ENCODE results near the gene HIVEP2.
A peak's percentile ranks its signal among the peaks of the same experiment; 100 is the strongest.

Gene HIVEP2

DNA sequence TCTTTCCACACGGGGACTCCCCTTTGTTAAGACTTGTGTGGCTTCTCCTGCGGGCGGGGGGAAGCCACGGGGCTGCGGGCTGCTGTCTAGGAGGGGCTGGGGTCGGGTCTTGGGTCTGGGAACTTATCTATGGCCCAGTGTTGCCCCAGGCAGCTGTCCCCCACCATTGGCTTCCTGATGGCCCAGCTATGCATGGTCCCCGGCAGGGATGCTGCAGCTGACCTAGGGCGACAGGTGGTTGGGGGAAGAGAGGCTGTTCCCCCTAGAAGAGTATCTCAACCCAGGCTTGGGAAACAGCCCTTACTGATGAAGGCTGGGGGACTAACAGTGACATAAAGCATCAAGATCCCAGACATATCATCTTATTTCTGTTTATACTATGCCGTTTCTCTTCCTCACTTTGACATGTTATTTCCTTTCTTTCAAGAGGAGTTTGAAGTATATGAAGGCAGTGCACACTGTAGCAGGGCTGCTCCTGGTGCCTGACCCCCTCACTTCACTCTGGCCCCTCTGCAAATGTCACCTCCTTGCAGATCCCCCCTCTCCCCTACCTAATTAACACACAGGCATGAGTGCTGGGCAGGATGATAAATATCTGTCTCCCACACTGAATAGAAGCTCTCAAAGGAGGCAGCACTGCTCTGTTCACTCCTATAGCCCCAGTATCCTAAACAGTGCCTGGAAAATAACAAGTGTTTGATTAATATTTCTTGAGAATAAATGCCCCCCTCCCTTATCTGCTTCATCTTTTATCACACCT is 87.0 kb downstream of the HIVEP2 start:
- H3K27ac ChIP-seq: peak overlapping the region in 10 of 11 experiments; percentile 42 to 81 (median 72); a peak in 20 of 22 replicates
- peaks cover 0 to 50% (median 0%) of the 10 kb centered on the region in 11 experiments; a peak in 8 of 22 replicates for H4K20me1 ChIP-seq

DNA sequence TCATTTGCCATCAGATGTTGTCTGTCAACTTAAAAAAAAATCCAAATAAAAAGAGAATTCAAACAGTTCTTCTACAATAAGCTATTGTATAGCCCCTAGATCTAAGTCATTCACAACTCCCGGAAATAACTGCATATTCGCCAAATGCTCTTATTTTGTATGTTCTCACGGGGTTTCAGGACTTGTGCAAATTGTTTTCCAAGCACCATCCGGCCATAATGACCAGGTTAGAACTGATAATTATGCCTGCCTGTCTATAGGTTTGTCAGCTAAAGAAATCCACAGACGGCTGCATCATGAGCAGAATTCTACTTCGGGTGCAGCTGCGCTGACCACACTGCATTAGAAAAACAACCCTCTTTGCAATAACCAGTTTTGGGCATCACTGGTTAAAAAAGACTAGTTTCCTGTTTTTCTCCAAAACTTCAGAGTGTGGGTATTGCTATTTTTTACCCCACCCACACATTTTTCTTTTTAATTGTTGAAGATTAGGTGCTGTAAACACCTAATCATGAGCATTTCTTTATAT is 87.7 kb downstream of the HIVEP2 start:
- TF ChIP-seq Cebpa-rat (IDR thresholded peaks at IDR 0.05): no peak
- H3K27ac ChIP-seq: peak overlapping the region in 10 of 11 experiments; percentile 42 to 81 (median 72); a peak in 20 of 22 replicates
- peaks cover 0 to 29% (median 4%) of the 10 kb centered on the region in 11 experiments; a peak in 11 of 22 replicates for H3K36me3 ChIP-seq
- peaks cover 40 to 52% (median 46%) of the 10 kb centered on the region in 10 experiments for H3K4me1 ChIP-seq
- H3K4me3 ChIP-seq: peak overlapping the region in 8 of 10 experiments; percentile 11 to 56 (median 28); a peak in 11 of 20 replicates
- H3K9me3 ChIP-seq (replicated peaks in 1 of 11): no peaks in the 10 kb centered on the region; a peak in 1 of 22 replicates
- H4K20me1 ChIP-seq: peaks cover 0 to 50% (median 0%) of the 10 kb centered on the region in 11 experiments; a peak in 8 of 22 replicates
- no peaks in the 10 kb centered on the region for H3K27me3 ChIP-seq
- H3K9ac ChIP-seq: peak overlapping the region; percentile 18 to 76 (median 58); a peak in 20 of 22 replicates
- H3K4me2 ChIP-seq: peak overlapping the region; percentile 68 to 86 (median 82)

More for the DNA sequence above, 87.0 kb downstream of the HIVEP2 start:
- H3K4me2 ChIP-seq: peak overlapping the region; percentile 68 to 86 (median 82)
- H3K27me3 ChIP-seq: no peaks in the 10 kb centered on the region
- H3K9ac ChIP-seq: peak overlapping the region; percentile 18 to 76 (median 58); a peak in 20 of 22 replicates
- peaks cover 40 to 52% (median 46%) of the 10 kb centered on the region in 10 experiments for H3K4me1 ChIP-seq
- peak overlapping the region in 7 of 10 experiments; percentile 11 to 56 (median 25); a peak in 11 of 20 replicates for H3K4me3 ChIP-seq
- TF ChIP-seq Cebpa-rat (IDR thresholded peaks at IDR 0.05): no peak
- peaks cover 0 to 29% (median 4%) of the 10 kb centered on the region in 11 experiments; a peak in 11 of 22 replicates for H3K36me3 ChIP-seq
- H3K9me3 ChIP-seq (replicated peaks in 1 of 11): no peaks in the 10 kb centered on the region; a peak in 1 of 22 replicates

DNA sequence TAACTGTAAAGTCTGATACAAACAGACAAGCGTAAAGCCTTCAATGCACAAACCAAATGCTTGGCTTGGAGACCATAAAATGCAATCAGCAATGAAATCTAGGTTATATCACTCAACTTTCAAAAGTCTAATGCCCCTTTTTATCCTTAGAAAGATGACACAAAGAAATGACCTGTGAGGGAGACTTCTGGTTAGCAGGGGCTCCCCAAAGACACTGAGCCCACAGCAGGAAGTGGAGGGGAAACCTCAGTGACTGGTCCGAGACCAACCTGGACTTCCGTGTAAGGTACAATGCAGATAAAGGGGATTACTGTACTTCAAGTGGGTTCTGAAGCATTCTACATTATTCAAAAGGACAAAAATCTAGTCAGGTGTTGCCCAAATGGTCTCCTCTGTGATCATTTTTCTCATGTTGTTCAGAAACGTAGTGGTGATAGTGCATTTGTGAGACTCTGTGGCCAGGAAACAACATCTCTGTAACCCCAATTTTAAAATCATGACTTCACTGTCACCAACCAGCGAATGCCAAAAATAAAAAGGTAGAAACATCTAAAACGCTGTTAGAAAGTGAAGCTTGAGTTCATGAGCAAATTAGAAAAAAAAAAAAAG is 88.2 kb downstream of the HIVEP2 start:
- Histone ChIP-seq H4K20me1 (peaks cover 0 to 47% (median 0%) of the 10 kb centered on the region in 11 experiments; a peak in 8 of 22 replicates), H3K27ac (peak overlapping the region in 10 of 11 experiments; percentile 25 to 81 (median 72); a peak in 19 of 22 replicates), H3K9me3 (replicated peaks in 1 of 11) (no peaks in the 10 kb centered on the region; a peak in 1 of 22 replicates), H3K4me2 (peak overlapping the region; percentile 68 to 86 (median 82)), H3K9ac (peak overlapping the region in 10 of 11 experiments; percentile 40 to 76 (median 62); a peak in 16 of 22 replicates), H3K4me3 (peak overlapping the region in 8 of 10 experiments; percentile 11 to 56 (median 28); a peak in 8 of 20 replicates), H3K36me3 (peaks cover 0 to 29% (median 4%) of the 10 kb centered on the region in 11 experiments; a peak in 11 of 22 replicates), H3K27me3 (no peaks in the 10 kb centered on the region), H3K4me1 (peaks cover 37 to 50% (median 44%) of the 10 kb centered on the region in 10 experiments)
- TF ChIP-seq Cebpa-rat (IDR thresholded peaks at IDR 0.05): no peak

DNA sequence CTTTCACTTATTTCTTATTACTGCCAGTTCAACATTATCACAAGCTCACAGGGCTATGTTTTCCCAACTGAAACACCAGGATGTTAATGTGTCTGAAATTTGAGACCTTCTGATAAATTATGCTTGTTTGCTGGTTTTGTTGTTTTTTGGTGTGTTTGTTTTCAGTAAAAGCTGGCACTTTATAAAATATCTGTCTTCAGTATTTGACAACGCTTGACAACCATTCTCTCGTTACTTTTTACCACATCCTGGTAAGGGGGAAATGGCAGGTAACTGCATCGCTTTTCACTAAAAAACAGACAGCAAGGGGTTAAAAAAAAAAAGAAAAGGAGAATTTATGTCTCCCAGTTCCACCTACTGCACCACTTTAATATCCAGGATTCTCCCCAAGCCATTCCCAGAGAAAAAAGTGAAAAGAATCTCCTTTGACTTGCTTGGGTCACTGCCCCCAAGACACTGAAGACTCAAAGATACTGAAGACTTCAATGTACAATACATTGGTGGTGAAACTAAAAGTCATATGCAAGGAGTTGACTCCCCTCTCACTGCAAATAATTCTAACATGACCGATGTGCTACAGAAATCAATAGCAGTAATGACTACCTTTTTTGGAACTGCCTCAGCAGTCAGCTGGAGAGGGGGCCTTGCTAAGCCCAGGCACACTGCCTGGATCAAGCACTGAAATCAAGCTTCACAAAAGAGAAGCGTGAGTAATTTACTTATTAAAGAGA is 88.9 kb downstream of the HIVEP2 start:
- H3K36me3 ChIP-seq: peaks cover 0 to 29% (median 4%) of the 10 kb centered on the region in 11 experiments; a peak in 11 of 22 replicates
- H3K4me1 ChIP-seq: peaks cover 35 to 50% (median 43%) of the 10 kb centered on the region in 10 experiments
- peak overlapping the region; percentile 68 to 86 (median 82) for H3K4me2 ChIP-seq
- TF ChIP-seq Cebpa-rat (IDR thresholded peaks at IDR 0.05): no peak
- H4K20me1 ChIP-seq: peaks cover 0 to 51% (median 0%) of the 10 kb centered on the region in 11 experiments; a peak in 8 of 22 replicates
- peak overlapping the region in 10 of 11 experiments; percentile 25 to 81 (median 72); a peak in 16 of 22 replicates for H3K27ac ChIP-seq
- H3K27me3 ChIP-seq: no peaks in the 10 kb centered on the region
- peak overlapping the region in 7 of 11 experiments; percentile 46 to 76 (median 73); a peak in 11 of 22 replicates for H3K9ac ChIP-seq
- no peaks in the 10 kb centered on the region; a peak in 1 of 22 replicates for H3K9me3 ChIP-seq (replicated peaks in 1 of 11)
- H3K4me3 ChIP-seq: no peak overlapping the region

DNA sequence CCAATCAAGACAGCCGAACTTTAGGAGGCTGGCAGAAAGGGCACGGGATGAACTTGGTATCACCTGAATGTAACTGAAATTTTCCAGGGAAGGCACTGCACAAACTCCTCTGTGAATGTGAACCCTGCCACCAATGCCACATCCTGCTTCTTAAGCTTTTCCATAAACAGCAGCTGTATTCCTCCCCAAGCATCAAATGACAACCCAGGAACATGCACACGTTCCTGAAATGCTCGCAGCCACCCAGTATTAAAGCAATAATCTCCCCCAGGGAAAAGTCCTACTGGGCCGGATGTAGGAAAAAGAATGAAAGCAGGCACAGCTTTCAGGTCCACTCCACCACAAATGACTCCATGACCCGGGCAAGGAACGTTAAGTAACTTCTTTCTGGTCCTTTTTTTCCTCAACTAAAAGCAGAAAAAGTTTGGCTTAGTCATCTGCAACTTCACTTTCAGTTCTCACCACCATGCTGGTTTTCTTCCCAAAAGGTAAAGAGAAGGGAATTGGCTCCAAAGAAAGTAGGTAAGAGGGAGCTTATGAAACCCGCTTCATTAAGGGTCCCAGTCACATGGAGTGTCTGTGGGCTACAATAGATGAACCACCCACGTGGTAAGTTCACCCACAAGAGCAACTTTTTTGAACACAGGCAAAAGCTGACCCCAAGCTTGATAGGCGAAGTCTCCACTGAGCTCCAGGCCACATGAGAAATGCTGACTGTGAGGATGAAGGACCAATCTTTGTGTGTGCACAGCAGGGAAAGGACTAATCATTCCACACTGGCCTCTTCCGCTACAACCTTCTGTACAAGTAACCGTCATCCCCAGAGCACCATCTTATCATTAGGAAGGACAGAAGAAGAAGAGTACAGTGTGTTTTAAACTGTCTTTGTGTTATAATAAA is 90.1 kb downstream of the HIVEP2 start:
- Histone ChIP-seq H3K36me3 (peaks cover 0 to 20% (median 0%) of the 10 kb centered on the region in 11 experiments; a peak in 2 of 22 replicates), H3K4me2 (peak overlapping the region in 7 of 11 experiments; percentile 6 to 86 (median 43); a peak in 13 of 22 replicates), H3K27me3 (no peaks in the 10 kb centered on the region), H3K9me3 (replicated peaks in 1 of 11) (no peaks in the 10 kb centered on the region), H3K4me1 (peaks cover 41 to 50% (median 45%) of the 10 kb centered on the region in 10 experiments), H3K4me3 (no peak overlapping the region), H4K20me1 (peaks cover 0 to 44% (median 0%) of the 10 kb centered on the region in 11 experiments; a peak in 7 of 22 replicates), H3K27ac (peak overlapping the region in 3 of 11 experiments; percentile 4 to 27 (median 12); a peak in 2 of 22 replicates), H3K9ac (no peak overlapping the region)
- TF ChIP-seq Cebpa-rat (IDR thresholded peaks at IDR 0.05): no peak

DNA sequence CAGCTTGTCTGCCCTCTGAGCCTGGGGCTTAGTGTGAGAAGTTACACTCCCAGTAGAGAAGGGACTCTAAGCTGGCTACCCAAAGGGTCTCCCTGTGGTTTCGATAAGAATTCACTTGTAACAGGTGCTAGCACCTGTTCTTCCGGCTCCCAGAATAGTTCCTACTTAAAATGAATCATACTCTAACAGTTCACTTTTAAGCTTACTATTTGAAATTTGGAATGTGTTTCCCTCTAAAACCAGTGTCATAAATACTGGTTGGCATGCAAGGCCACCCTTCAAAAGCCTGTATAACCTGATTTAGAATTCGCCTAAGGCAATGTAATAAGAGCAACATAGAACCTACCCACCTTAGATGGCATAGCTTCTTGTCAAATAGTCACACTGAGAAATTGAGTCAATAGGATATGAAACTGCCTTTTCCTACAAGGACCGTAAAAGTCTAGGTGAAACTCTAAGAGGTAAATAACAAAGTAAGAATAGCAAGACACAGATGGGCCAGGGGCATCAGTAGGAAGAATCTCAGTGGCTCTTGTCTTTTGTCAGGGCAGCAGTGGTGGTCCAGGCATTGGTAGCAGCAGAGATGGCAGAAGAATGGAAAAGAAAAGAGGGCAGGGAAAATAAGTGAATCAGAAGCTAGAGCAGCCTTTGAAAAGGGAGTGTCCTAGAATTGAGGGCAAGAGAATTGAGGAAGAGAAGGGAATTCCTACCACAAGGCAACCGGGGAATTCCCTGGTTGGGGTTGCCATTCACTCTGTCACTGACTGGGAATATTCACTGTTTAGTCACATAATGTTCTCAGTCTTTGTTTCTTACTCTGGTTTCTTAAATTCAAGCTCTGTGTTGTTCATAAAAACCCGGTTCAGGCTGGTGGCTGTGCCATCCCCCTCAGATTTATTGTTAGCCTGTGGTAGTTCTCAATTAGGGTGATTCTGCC is 91.5 kb downstream of the HIVEP2 start:
- Histone ChIP-seq H3K36me3 (0 out of 22 replicates have a peak, but pooled peaks cover 0 to 14% (median 0%) of the 10 kb centered on the region in 11 experiments), H4K20me1 (peaks cover 0 to 53% (median 2%) of the 10 kb centered on the region in 11 experiments; a peak in 9 of 22 replicates), H3K4me3 (no peak overlapping the region), H3K9ac (no peak overlapping the region), H3K4me2 (peak overlapping the region in 4 of 11 experiments; percentile 10 to 47 (median 24); a peak in 4 of 22 replicates), H3K27ac (0 out of 22 replicates have a peak overlapping the region, but pooled peaks of 1 of the 11 experiments have one; percentile 0), H3K9me3 (replicated peaks in 1 of 11) (no peaks in the 10 kb centered on the region), H3K27me3 (no peaks in the 10 kb centered on the region), H3K4me1 (peaks cover 49 to 62% (median 53%) of the 10 kb centered on the region in 10 experiments)
- TF ChIP-seq Cebpa-rat (IDR thresholded peaks at IDR 0.05): no peak

Data from BLaER1 treated with 17β-estradiol and CSF1 and Interleukin-3, amounts not matched to agents 10 nM and 100 nM (cell line).